Neutrophil (primary cell): Measurements from ENCODE around the gene ATG4B.

Source experiments
- H3K27ac ChIP-seq: fragments of 200-600 bp; sonication (generic); 2 replicates; pipeline ENCODE4 v1.5.1; 2016; ENCODE audit warnings: mild to moderate bottlenecking, moderate library complexity
- H3K27me3 ChIP-seq: fragments of 200-600 bp; sonication (generic); 2 replicates; pipeline ENCODE4 v1.6.0; 2016; ENCODE audit warnings: mild to moderate bottlenecking
- H3K36me3 ChIP-seq: fragments of 200-600 bp; sonication (generic); 2 replicates; pipeline ENCODE4 v1.5.1; 2017
- H3K4me1 ChIP-seq, 2 experiments: fragments of 200-600 bp in 1 of 2; sonication (generic) in 1 of 2; 1 replicate in 1 of 2; 2 replicates in 1 of 2; pipeline versions ENCODE4 v1.5.1 to v1.6.1; 2013 to 2016; ENCODE audit warnings: low read depth in 1 of 2, low read length in 1 of 2, mild to moderate bottlenecking in 1 of 2, moderate library complexity in 1 of 2; ENCODE audit not compliant: control insufficient read depth in 1 of 2, insufficient read depth in 1 of 2
- H3K4me3 ChIP-seq, 2 experiments: fragments of 200-600 bp in 1 of 2; sonication (generic) in 1 of 2; 1 replicate in 1 of 2; 2 replicates in 1 of 2; pipeline ENCODE4 v1.5.1; 2013 to 2016; ENCODE audit warnings: low read depth in 1 of 2, low read length in 1 of 2, mild to moderate bottlenecking in 1 of 2, moderate library complexity in 1 of 2
- H3K9me3 ChIP-seq: fragments of 200-600 bp; sonication (generic); 2 replicates; pipeline ENCODE4 v1.5.1; 2016
- TF ChIP-seq, protein P1 (sequence below): fragments of 200-600 bp; sonication (generic); IDR thresholded peaks from 2 replicates; pipeline ENCODE4 v1.5.1; 2016; ENCODE audit warnings: antibody characterized with exemption

Gene ATG4B

GRCh38 chr2:241701399-241702154, 64.1 kb downstream of the ATG4B start, which contains the start of gene ING5:
ING5 (plus strand) TSS chr2:241702039; CDS start chr2:241702066, 27 bp downstream.
- Histone ChIP-seq H3K4me3 (peak within 1 kb of the TSS; percentile 80 to 92), H3K9me3 (no peaks in the 10 kb centered on the region), H3K27ac (peak within 1 kb of the TSS; percentile 87), H3K36me3 (peaks cover 7% of the 10 kb centered on the region), H3K4me1 (peaks cover 16 to 17% of the 10 kb centered on the region in 2 experiments), H3K27me3 (no peaks in the 10 kb centered on the region)
- TF ChIP-seq, protein P1, sequence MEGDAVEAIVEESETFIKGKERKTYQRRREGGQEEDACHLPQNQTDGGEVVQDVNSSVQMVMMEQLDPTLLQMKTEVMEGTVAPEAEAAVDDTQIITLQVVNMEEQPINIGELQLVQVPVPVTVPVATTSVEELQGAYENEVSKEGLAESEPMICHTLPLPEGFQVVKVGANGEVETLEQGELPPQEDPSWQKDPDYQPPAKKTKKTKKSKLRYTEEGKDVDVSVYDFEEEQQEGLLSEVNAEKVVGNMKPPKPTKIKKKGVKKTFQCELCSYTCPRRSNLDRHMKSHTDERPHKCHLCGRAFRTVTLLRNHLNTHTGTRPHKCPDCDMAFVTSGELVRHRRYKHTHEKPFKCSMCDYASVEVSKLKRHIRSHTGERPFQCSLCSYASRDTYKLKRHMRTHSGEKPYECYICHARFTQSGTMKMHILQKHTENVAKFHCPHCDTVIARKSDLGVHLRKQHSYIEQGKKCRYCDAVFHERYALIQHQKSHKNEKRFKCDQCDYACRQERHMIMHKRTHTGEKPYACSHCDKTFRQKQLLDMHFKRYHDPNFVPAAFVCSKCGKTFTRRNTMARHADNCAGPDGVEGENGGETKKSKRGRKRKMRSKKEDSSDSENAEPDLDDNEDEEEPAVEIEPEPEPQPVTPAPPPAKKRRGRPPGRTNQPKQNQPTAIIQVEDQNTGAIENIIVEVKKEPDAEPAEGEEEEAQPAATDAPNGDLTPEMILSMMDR = no peak

- Histone ChIP-seq H3K27ac (peak overlapping the region; percentile 87), H3K9me3 (no peaks in the 10 kb centered on the region), H3K36me3 (peaks cover 10% of the 10 kb centered on the region), H3K27me3 (no peaks in the 10 kb centered on the region), H3K4me3 (peak overlapping the region; percentile 80 to 92), H3K4me1 (peaks cover 16 to 17% of the 10 kb centered on the region in 2 experiments)
- TF ChIP-seq, protein P1 = no peak
Observed at GRCh38 chr2:241702155-241703031, 64.9 kb downstream of the ATG4B start.

DNA sequence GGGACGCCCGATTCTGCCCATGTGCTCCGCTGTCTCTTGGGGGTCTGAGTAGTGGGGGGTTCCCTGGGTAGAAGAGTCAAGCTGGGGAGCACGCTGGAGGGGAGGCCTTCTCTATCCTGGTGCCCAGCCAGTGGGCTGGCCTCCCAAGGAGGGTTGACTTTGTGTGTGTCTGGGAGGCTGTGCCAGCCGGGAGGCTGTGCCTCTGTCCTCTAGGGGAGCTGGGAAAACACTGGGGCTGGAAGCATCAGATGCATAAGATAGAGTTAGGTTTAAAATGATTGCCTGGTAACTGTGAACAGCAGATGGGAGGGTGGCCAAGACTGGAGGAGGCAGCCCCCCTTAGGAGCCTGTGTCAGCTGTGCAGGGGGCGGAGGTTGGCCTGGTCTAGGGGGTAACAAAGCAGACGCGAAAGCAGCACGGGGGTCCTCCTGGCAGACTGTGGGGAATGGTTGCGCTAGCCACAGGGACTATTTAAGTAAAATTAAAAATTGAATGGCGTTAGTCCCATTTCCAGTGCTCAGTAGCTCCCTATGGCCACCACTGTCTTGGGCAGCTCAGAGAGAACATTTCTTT, 65.6 kb downstream of the ATG4B start:
- Histone ChIP-seq H3K27ac (no peak overlapping the region), H3K4me3 (peak overlapping the region; percentile 80 to 91), H3K4me1 (peaks cover 16 to 17% of the 10 kb centered on the region in 2 experiments), H3K9me3 (no peaks in the 10 kb centered on the region), H3K36me3 (peaks cover 15% of the 10 kb centered on the region), H3K27me3 (no peaks in the 10 kb centered on the region)
- TF ChIP-seq, protein P1 = no peak

DNA sequence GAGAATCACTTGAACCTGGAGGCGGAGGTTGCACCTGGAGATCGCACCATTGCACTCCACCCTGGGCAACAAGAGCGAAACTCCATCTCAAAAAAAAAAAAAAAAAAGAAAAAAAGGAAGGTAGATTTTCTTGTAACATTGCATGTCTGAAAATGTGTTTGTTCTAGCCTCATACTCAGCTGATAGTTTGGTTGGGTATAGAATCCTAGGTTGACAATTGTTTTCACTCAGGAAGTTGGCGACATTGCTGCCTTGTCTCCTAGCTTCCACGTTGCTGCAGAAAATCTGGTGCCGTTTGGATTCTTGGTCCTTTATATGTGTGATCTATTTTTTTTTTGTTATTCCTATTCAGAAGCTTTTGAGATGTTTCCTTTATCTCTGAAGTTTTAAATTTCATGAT, 69.0 kb downstream of the ATG4B start:
- no peak overlapping the region for H3K4me3 ChIP-seq
- H3K9me3 ChIP-seq = no peaks in the 10 kb centered on the region
- TF ChIP-seq, protein P1 = no peak
- peaks cover 9 to 11% of the 10 kb centered on the region in 2 experiments for H3K4me1 ChIP-seq
- H3K27me3 ChIP-seq = no peaks in the 10 kb centered on the region
- peaks cover 45% of the 10 kb centered on the region for H3K36me3 ChIP-seq
- no peak overlapping the region for H3K27ac ChIP-seq

- H3K36me3 ChIP-seq = peaks cover 63% of the 10 kb centered on the region
- TF ChIP-seq, protein P1 = no peak
Observed at GRCh38 chr2:241708879-241709278, 71.4 kb downstream of the ATG4B start.

More at GRCh38 chr2:241708879-241709278, 71.4 kb downstream of the ATG4B start:
- no peak overlapping the region for H3K4me3 ChIP-seq
- no peaks in the 10 kb centered on the region for H3K9me3 ChIP-seq
- H3K27me3 ChIP-seq = no peaks in the 10 kb centered on the region
- no peaks in the 10 kb centered on the region for H3K4me1 ChIP-seq
- no peak overlapping the region for H3K27ac ChIP-seq
